H1 (cell line): Measurements from ENCODE around the gene ATP1A3. TPM values are rescaled to one million over a fixed set of nuclear protein-coding genes. Genes with fewer than 3 reads are reported as not detected.

Source experiments
- CTCF ChIA-PET: fragments of 300-600 bp; sonication (Branson Sonifier 250); formaldehyde crosslinking; loops from one replicate; lab custom pipeline; 2021; ENCODE audit not compliant: partially characterized antibody; lab: Charles Lee
- POLR2A ChIA-PET: fragments of 300-600 bp; sonication (Branson Sonifier 250); formaldehyde crosslinking; loops from one replicate; lab custom pipeline; 2021; ENCODE audit warnings: inconsistent platforms; ENCODE audit not compliant: partially characterized antibody; lab: Charles Lee
- DNase-seq, 2 experiments: peaks; one replicate each; pipeline versions ENCODE4 v3.0.0 to v3.0.0-alpha.2; 2010 to 2022; ENCODE audit warnings: low spot score in 2 of 2, low read depth in 1 of 2, mixed read lengths in 1 of 2
- FAIRE-seq: peaks from 2 replicates; lab custom pipeline; 2011; peaks lifted over from hg19 to GRCh38; lab: Jason Lieb, UNC
- H2AFZ ChIP-seq: 2 replicates; pipeline ENCODE4 v1.8.1; 2012; ENCODE audit warnings: low read length, inconsistent platforms
- H2AK5ac ChIP-seq: 2 replicates; pipeline ENCODE4 v1.6.1; 2013; ENCODE audit warnings: low read depth, low read length
- H2BK120ac ChIP-seq: replicated peaks from 2 replicates; pipeline ENCODE3; 2013; ENCODE audit warnings: low read depth, low read length, inconsistent platforms
- H2BK12ac ChIP-seq: 2 replicates; pipeline ENCODE4 v1.6.1; 2013; ENCODE audit warnings: low read depth, low read length
- H2BK15ac ChIP-seq: 2 replicates; pipeline ENCODE4 v1.6.1; 2013; ENCODE audit warnings: low read length
- H2BK20ac ChIP-seq: 2 replicates; pipeline ENCODE4 v1.6.1; 2013; ENCODE audit warnings: low read length
- H2BK5ac ChIP-seq: 2 replicates; pipeline ENCODE4 v1.6.1; 2013; ENCODE audit warnings: low read depth, low read length
- H3K14ac ChIP-seq: 2 replicates; pipeline ENCODE4 v1.6.1; 2013; ENCODE audit warnings: inconsistent platforms; ENCODE audit not compliant: insufficient read length
- H3K18ac ChIP-seq: 2 replicates; pipeline ENCODE4 v1.6.1; 2013; ENCODE audit warnings: low read length; ENCODE audit errors: extremely low read depth
- H3K23ac ChIP-seq: 2 replicates; pipeline ENCODE4 v1.6.1; 2013; ENCODE audit warnings: inconsistent platforms; ENCODE audit not compliant: insufficient read length
- H3K23me2 ChIP-seq: 2 replicates; pipeline ENCODE4 v1.6.1; 2013; ENCODE audit warnings: low read depth, low read length
- H3K27ac ChIP-seq: 2 replicates; pipeline ENCODE4 v1.6.1; 2011; ENCODE audit warnings: low read depth, low read length, inconsistent platforms
- H3K27me3 ChIP-seq, 4 experiments: replicated peaks in 1 of 4; 1 replicate in 1 of 4; 2 replicates in 3 of 4; pipeline versions ENCODE4 v1.6.1 to v1.8.1; 2011 to 2013; ENCODE audit warnings: low read length in 3 of 4, mild to moderate bottlenecking in 3 of 4, inconsistent platforms in 2 of 4, mixed read lengths in 2 of 4, moderate library complexity in 1 of 4; ENCODE audit not compliant: control insufficient read depth in 3 of 4, insufficient read depth in 3 of 4; ENCODE audit errors: extremely low read depth in 1 of 4
- H3K36me3 ChIP-seq, 4 experiments: 2 replicates each; pipeline versions ENCODE4 v1.6.1 to v1.8.1; 2011 to 2013; ENCODE audit warnings: mild to moderate bottlenecking in 4 of 4, low read length in 3 of 4, moderate library complexity in 2 of 4, control low read depth in 1 of 4, inconsistent platforms in 1 of 4; ENCODE audit not compliant: insufficient read depth in 4 of 4, control insufficient read depth in 2 of 4
- H3K4ac ChIP-seq: replicated peaks from 2 replicates; pipeline ENCODE3; 2013; ENCODE audit warnings: low read length, low read depth, mixed read lengths, inconsistent platforms; ENCODE audit not compliant: insufficient read length
- H3K4me1 ChIP-seq, 4 experiments: replicated peaks in 1 of 4; 1 replicate in 1 of 4; 2 replicates in 3 of 4; pipeline versions ENCODE4 v1.6.1 to v1.8.1; 2011 to 2013; ENCODE audit warnings: low read length in 3 of 4, inconsistent platforms in 2 of 4, mixed read lengths in 1 of 4; ENCODE audit not compliant: insufficient read depth in 4 of 4, control insufficient read depth in 3 of 4
- H3K4me2 ChIP-seq, 2 experiments: 2 replicates each; pipeline versions ENCODE4 v1.6.1 to v1.8.1; 2011 to 2013; ENCODE audit warnings: low read depth in 2 of 2, low read length in 2 of 2, control low read depth in 1 of 2, inconsistent platforms in 1 of 2, mild to moderate bottlenecking in 1 of 2; ENCODE audit not compliant: insufficient read depth in 1 of 2
- H3K4me3 ChIP-seq, 4 experiments: fragments of 200-600, 300-600 bp in 1 of 4; sonication (generic), shearing (Covaris generic), sonication (Bioruptor Twin) in 1 of 4; 2 replicates each; pipeline versions ENCODE4 v1.5.1 to v1.8.1; 2011 to 2016; ENCODE audit warnings: low read length in 4 of 4, low read depth in 3 of 4, control low read depth in 2 of 4, inconsistent platforms in 2 of 4, mild to moderate bottlenecking in 2 of 4, mixed read lengths in 1 of 4, moderate library complexity in 1 of 4; ENCODE audit not compliant: insufficient read depth in 2 of 4; ENCODE audit errors: extremely low read depth in 1 of 4
- H3K56ac ChIP-seq: replicated peaks from 2 replicates; pipeline ENCODE3; 2013; ENCODE audit warnings: low read depth, mild to moderate bottlenecking, mixed read lengths, low read length, inconsistent platforms; ENCODE audit not compliant: insufficient read length
- H3K79me1 ChIP-seq: 2 replicates; pipeline ENCODE4 v1.6.1; 2013; ENCODE audit warnings: low read depth, low read length, control low read depth
- H3K79me2 ChIP-seq, 2 experiments: 2 replicates each; pipeline versions ENCODE4 v1.6.1 to v1.8.1; 2012 to 2013; ENCODE audit warnings: low read length in 2 of 2, mild to moderate bottlenecking in 2 of 2, inconsistent platforms in 1 of 2; ENCODE audit not compliant: insufficient read depth in 2 of 2, control insufficient read depth in 1 of 2
- H3K9ac ChIP-seq, 4 experiments: replicated peaks in 1 of 4; 1 replicate in 1 of 4; 2 replicates in 3 of 4; pipeline versions ENCODE4 v1.6.1 to v1.8.1; 2011 to 2013; ENCODE audit warnings: low read depth in 3 of 4, low read length in 3 of 4, control low read depth in 2 of 4, mild to moderate bottlenecking in 2 of 4, moderate library complexity in 2 of 4, inconsistent platforms in 1 of 4; ENCODE audit errors: extremely low read depth in 1 of 4
- H3K9me3 ChIP-seq, 2 experiments: 2 replicates each; pipeline versions ENCODE4 v1.6.1 to v1.8.1; 2012 to 2013; ENCODE audit warnings: mild to moderate bottlenecking in 2 of 2, moderate library complexity in 2 of 2, control low read depth in 1 of 2, inconsistent platforms in 1 of 2, low read depth in 1 of 2, low read length in 1 of 2, mixed read lengths in 1 of 2; ENCODE audit not compliant: insufficient read depth in 2 of 2
- H4K20me1 ChIP-seq, 2 experiments: replicated peaks in 1 of 2; 2 replicates each; pipeline versions ENCODE3 to v1.8.1; 2011 to 2013; ENCODE audit warnings: inconsistent platforms in 2 of 2, low read length in 2 of 2, mild to moderate bottlenecking in 1 of 2; ENCODE audit not compliant: insufficient read depth in 2 of 2, control insufficient read depth in 1 of 2
- H4K5ac ChIP-seq: 2 replicates; pipeline ENCODE4 v1.6.1; 2013; ENCODE audit warnings: low read length, low read depth, mixed read lengths, inconsistent platforms; ENCODE audit not compliant: insufficient read length
- H4K8ac ChIP-seq: 2 replicates; pipeline ENCODE4 v1.8.0; 2013; ENCODE audit warnings: mild to moderate bottlenecking, moderate library complexity, low read length, inconsistent platforms; ENCODE audit not compliant: insufficient read depth; ENCODE audit errors: extremely low read depth
- H4K91ac ChIP-seq: replicated peaks from 2 replicates; pipeline ENCODE3; 2013; ENCODE audit warnings: low read length, mixed read lengths, inconsistent platforms; ENCODE audit not compliant: insufficient read length
- CHD1 ChIP-seq: IDR thresholded peaks from 2 replicates; pipeline ENCODE4 v1.6.1; 2012; ENCODE audit warnings: low read depth, low read length, improper control_type of control experiment
- KDM5A ChIP-seq: fragments of 200-600 bp; IDR thresholded peaks from 2 replicates; pipeline ENCODE4 v1.7.1; 2012; ENCODE audit warnings: mild to moderate bottlenecking, low read length, inconsistent platforms, mixed read lengths
- WGBS, 2 experiments: shearing (Covaris generic) in 1 of 2; methylation state at CpG; one replicate each; pipeline versions ENCODE4 v1.1.6 to v1.1.7; 2013 to 2015; ENCODE audit warnings: low lambda C conversion rate in 2 of 2, mixed read lengths in 2 of 2, inconsistent platforms in 1 of 2, low coverage in 1 of 2, missing lambda C conversion rate in 1 of 2; ENCODE audit not compliant: insufficient replicate concordance in 2 of 2, insufficient coverage in 1 of 2, insufficient read length in 1 of 2; ENCODE audit errors: extremely low coverage in 1 of 2, missing lambda C conversion rate in 1 of 2; 5-methylcytosine and 5-hydroxymethylcytosine counted together
- polyA plus RNA-seq, 7 experiments: library from polyadenylated mRNA; depleted of rRNA in 3 of 7; stranded (reverse) in 5 of 7; unstranded in 2 of 7; fragments of >200 nt in 5 of 7; fragments of 200-250 nt in 2 of 7; gene quantifications; 1 replicate in 5 of 7; 2 replicates in 1 of 7; 4 replicates in 1 of 7; pipeline versions ENCODE4 v1.2.1 to v1.2.3, GENCODE V29; 2011 to 2013; ENCODE audit warnings: missing spikeins in 2 of 7, mixed read lengths in 2 of 7
- total RNA-seq: library from RNA; stranded (reverse); fragmentation: NEBNext Ultra II Directional; extraction: Animal tissue kit (Norgen Biotek cat#: 25700); gene quantifications from 2 replicates; pipeline ENCODE4 v1.2.1, GENCODE V29; 2021

ATP1A3 gene
- total and polyA plus RNA-seq, 2 of the 8 experiments (the other 6 are each of a cell fraction or from before 2014, with no cell fraction given) = 11.1 to 41.2 TPM

DNA sequence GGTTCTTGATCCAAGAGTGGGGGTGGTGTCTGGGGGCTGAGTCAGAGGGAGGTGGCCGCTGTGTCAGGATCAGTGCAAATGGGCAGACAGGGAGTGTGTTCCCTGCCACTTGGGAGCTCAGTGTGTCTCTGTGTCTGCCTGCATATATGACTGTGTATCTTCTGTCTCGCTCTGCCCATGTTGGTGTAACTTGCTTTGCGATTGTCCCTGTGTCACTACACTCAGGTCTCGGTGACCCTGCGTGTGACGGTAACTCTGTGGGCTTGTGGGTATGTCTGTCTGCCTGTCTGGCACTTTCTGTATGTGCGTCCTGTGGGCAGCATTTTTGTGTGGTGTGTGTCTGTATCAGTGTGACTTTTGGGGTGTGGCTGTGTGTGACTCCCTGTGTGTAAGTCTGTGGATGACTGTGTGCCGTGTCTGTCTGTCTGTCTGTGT, 57.6 kb downstream of the ATP1A3 start:
- no peak overlapping the region for H3K56ac ChIP-seq
- H2BK12ac ChIP-seq = peak overlapping the region; percentile 80; the same call in 1 of the 2 replicates
- peaks cover 11% of the 10 kb centered on the region; the same call in 1 of the 2 replicates for H3K23me2 ChIP-seq
- H3K18ac ChIP-seq = no peak overlapping the region
- no peak overlapping the region for H4K8ac ChIP-seq
- H4K20me1 ChIP-seq = peaks cover 0 to 21% of the 10 kb centered on the region in 2 experiments
- no peaks in the 10 kb centered on the region for H3K79me2 ChIP-seq
- no peak overlapping the region for H3K4me3 ChIP-seq
- H3K14ac ChIP-seq = no peak overlapping the region
- H3K23ac ChIP-seq = no peak overlapping the region
- no peak overlapping the region for H4K5ac ChIP-seq
- peaks cover 35 to 79% (median 72%) of the 10 kb centered on the region in 4 experiments for H3K27me3 ChIP-seq
- peak overlapping the region; percentile 92; the same call in 1 of the 2 replicates for H2BK15ac ChIP-seq
- FAIRE-seq (no peak), DNase-seq (no peak)
- H3K27ac ChIP-seq = no peak overlapping the region
- H3K9ac ChIP-seq = no peak overlapping the region
- no peak overlapping the region for H3K4me2 ChIP-seq
- TF ChIP-seq CHD1 (no peak), KDM5A (no peak)
- no peak overlapping the region for H2BK5ac ChIP-seq
- no peak overlapping the region for H2BK20ac ChIP-seq
- peak overlapping the region; percentile 72 for H2BK120ac ChIP-seq
- H3K9me3 ChIP-seq = no peaks in the 10 kb centered on the region
- 89% methylated on average over 8 of the region's 8 CpGs; no CpG with 5 or more reads in 1 of the 2 experiments for WGBS, 2 experiments
- no peaks in the 10 kb centered on the region; a peak in 1 of 8 replicates for H3K36me3 ChIP-seq
- CTCF ChIA-PET = interaction anchor here (0.6 to 2.3 kb wide), 13 partner anchors 9 to 622 kb away, joined by 3 to 16 read pairs (median 5); partner anchors contain the start of gene RABAC1
- peak overlapping the region; percentile 90 for H2AK5ac ChIP-seq
- no peak overlapping the region for H3K4ac ChIP-seq
- peaks cover 0 to 12% (median 7%) of the 10 kb centered on the region in 4 experiments; a peak in 6 of 7 replicates for H3K4me1 ChIP-seq
- no peaks in the 10 kb centered on the region for H3K79me1 ChIP-seq
- no peak overlapping the region for H2AFZ ChIP-seq
- POLR2A ChIA-PET = interaction anchor here (1.0 to 2.5 kb wide), 5 partner anchors 9 to 76 kb away, joined by 5 to 20 read pairs (median 11); partner anchors contain the start of gene RPS19
- peak overlapping the region; percentile 74 for H4K91ac ChIP-seq
